GM19238 (cell line): ENCODE data around the gene ARHGEF1.

Experiments used
- DNase-seq: peaks from one replicate; pipeline ENCODE4 v3.0.0; 2011; ENCODE audit warnings: low spot score; ENCODE audit not compliant: insufficient read length

Gene ARHGEF1

DNA sequence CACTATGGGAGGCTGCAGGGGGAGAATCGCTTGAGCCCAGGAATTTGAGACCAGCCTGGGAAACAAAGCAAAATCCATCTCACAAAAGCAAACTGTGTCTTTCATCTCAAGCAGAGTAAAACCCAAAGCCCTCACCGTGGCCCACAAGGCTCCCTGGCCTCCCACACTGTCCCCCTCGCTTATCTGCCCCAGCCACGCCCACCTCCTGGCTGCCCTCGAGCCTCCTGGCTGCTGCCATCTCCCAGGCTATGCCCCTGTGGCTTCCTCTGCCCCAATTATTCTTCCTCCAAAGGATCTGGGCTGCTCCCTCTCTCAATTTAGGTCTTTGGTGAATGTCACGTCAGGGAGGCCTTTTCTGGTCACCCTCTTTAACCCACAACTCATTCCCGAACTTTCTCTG lies 72.5 kb downstream of the ARHGEF1 start:
- no peak for DNase-seq

DNA sequence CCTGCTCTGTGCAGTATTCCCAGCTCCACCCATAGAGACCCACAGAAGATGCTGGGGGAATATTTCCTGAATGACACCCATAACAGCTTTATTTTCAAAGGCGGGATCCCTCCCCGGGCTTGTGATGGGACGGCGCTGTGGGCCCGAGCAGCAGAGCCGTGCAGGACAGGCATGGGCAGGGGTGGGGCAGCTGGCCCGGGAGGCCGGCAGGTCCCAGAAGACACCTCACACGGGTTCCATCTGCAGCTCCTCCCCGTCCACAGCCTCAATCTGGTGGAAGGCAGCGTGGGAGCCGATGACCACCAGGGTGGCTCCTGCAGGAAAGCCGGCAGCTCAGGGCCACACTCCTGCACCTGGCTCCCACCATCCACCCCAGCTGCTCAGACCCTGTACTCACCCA lies 73.6 kb downstream of the ARHGEF1 start:
- no peak for DNase-seq
